GM21825 (cell line): Measurements from ENCODE around the gene RBM22.

ENCODE experiments used
- ATAC-seq: cut with Tn5 transposase; IDR thresholded peaks from one replicate; pipeline ENCODE4 v1.9.1; 2021; ENCODE audit warnings: mild to moderate bottlenecking, moderate library complexity; ENCODE audit not compliant: unreplicated experiment

RBM22 gene

GRCh38 chr5:150672884-150673275 lies 28.0 kb downstream of the RBM22 start:
- no peak for ATAC-seq

- no peak for ATAC-seq
These were observed 28.5 kb downstream of the RBM22 start for GRCh38 chr5:150672237-150672883.

- no peak for ATAC-seq
These were observed 29.2 kb downstream of the RBM22 start for GRCh38 chr5:150671509-150672236.

- no peak for ATAC-seq
These were observed 29.9 kb downstream of the RBM22 start for GRCh38 chr5:150670948-150671310.

- no peak for ATAC-seq
These were observed 30.5 kb downstream of the RBM22 start for GRCh38 chr5:150670275-150670947.

GRCh38 chr5:150665044-150665443 lies 35.8 kb downstream of the RBM22 start:
- ATAC-seq: no peak

GRCh38 chr5:150663936-150664335 lies 36.9 kb downstream of the RBM22 start:
- ATAC-seq: no peak

- no peak for ATAC-seq
These were observed 37.9 kb downstream of the RBM22 start for GRCh38 chr5:150662731-150663516.

- no peak for ATAC-seq
These were observed 38.9 kb downstream of the RBM22 start for GRCh38 chr5:150661821-150662596.

- ATAC-seq: no peak
These were observed 39.8 kb downstream of the RBM22 start, which contains the start of gene MYOZ3 for GRCh38 chr5:150661086-150661485. TSS of gene MYOZ3 (plus strand) at chr5:150661251. CDS start at chr5:150662942, 1,691 bp downstream.

- ATAC-seq: no peak
These were observed 40.6 kb downstream of the RBM22 start for GRCh38 chr5:150660108-150660831.

- ATAC-seq: no peak
These were observed 41.3 kb downstream of the RBM22 start for GRCh38 chr5:150659360-150660107.

- ATAC-seq: no peak
These were observed 42.1 kb downstream of the RBM22 start for GRCh38 chr5:150658699-150659265.

- ATAC-seq: no peak
These were observed 42.7 kb downstream of the RBM22 start for GRCh38 chr5:150658121-150658520.

- ATAC-seq: peak; percentile 72
These were observed 44.4 kb downstream of the RBM22 start for GRCh38 chr5:150656191-150657132.

- no peak for ATAC-seq
These were observed 45.6 kb downstream of the RBM22 start for GRCh38 chr5:150655221-150655620.

- no peak for ATAC-seq
These were observed 46.9 kb downstream of the RBM22 start for GRCh38 chr5:150653762-150654556.
